Rectal smooth muscle tissue (tissue), 1 donor: ENCODE results near the gene NOD1.
"Not testable (repeated sequence)": the region's sequence is repeated elsewhere in the genome, so short reads cannot be mapped to it uniquely, and the experiment has no call there.

ENCODE experiments used
- H3K27ac ChIP-seq: one replicate; pipeline ENCODE4 v1.7.0; 2013; ENCODE audit warnings: low read depth, low read length, inconsistent platforms
- H3K27me3 ChIP-seq: one replicate; pipeline ENCODE4 v1.7.0; 2013; ENCODE audit warnings: low read length; ENCODE audit not compliant: control insufficient read depth, insufficient read depth
- H3K36me3 ChIP-seq: one replicate; pipeline ENCODE4 v1.7.0; 2013; ENCODE audit warnings: low read length; ENCODE audit not compliant: control insufficient read depth, insufficient read depth
- H3K4me1 ChIP-seq: one replicate; pipeline ENCODE4 v1.7.0; 2013; ENCODE audit warnings: low read length; ENCODE audit not compliant: control insufficient read depth, insufficient read depth
- H3K4me3 ChIP-seq: one replicate; pipeline ENCODE4 v1.7.0; 2013; ENCODE audit warnings: low read length
- H3K9ac ChIP-seq: one replicate; pipeline ENCODE4 v1.7.0; 2013; ENCODE audit warnings: low read length

Gene NOD1

DNA sequence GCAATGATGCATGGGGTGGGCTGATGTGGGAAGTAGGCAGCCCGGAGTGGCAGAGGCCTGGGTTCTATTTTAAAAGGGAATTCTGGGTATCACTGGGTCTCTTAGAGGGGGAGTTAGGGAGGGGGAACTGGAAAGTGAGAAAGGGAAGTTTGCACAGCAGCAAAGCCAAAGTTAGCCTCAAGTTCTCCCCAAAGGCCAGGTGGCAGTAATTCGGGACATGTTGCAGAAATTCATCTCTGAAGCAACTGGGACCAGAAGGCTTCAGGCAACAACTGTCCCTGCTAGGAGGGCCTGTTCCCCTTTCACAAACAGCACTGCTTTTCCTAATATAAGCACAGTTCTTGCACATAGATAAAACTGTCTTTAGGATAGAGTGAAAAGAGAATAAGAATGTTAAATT, 67.4 kb downstream of the NOD1 start:
- H3K27ac ChIP-seq: no peak overlapping the region
- no peaks in the 10 kb centered on the region for H3K4me1 ChIP-seq
- H3K27me3 ChIP-seq: no peaks in the 10 kb centered on the region
- no peaks in the 10 kb centered on the region for H3K36me3 ChIP-seq
- H3K9ac ChIP-seq: no peak overlapping the region
- H3K4me3 ChIP-seq: no peak overlapping the region

DNA sequence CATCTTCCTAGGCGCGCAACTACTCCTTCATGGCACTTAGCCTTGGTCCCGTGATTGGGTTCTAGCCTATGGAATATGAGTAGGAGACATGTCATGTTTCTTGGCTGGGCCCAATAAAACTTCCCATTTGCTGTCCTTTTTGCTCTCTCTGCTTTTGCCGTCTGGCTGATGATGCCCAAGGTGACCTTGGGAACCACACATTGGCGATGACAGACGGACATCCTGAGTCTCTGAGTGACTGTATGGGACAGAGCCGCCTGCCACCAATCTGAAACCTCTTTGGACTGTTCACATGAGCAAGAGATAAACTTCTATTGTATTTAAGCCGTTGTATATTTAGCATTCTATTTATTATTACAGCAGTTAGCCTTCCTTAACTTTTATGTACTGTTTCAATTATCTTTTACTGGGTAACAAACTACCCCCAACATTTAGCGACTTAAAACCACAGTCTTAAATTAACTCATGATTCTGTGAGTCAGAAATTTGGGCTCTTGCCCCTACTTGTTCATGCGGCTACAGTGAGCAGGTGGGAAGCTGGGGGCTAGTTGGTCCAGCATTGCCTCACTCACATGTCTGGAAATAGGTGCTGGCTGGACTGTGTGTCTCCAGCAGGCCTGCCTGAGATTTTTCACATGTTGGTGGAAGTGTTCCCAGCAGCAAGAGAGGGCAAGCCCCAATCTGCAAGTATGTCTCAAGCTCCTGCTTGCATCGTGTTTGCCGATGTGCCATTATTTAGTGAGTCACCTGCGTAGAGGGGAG, 71.7 kb downstream of the NOD1 start:
- Histone ChIP-seq H3K9ac (no peak overlapping the region), H3K4me1 (no peaks in the 10 kb centered on the region), H3K27ac (no peak overlapping the region), H3K36me3 (no peaks in the 10 kb centered on the region), H3K4me3 (no peak overlapping the region), H3K27me3 (no peaks in the 10 kb centered on the region)

- no peak overlapping the region for H3K9ac ChIP-seq
- H3K4me3 ChIP-seq: no peak overlapping the region
- H3K27ac ChIP-seq: no peak overlapping the region
- no peaks in the 10 kb centered on the region for H3K27me3 ChIP-seq
- H3K36me3 ChIP-seq: no peaks in the 10 kb centered on the region
- H3K4me1 ChIP-seq: no peaks in the 10 kb centered on the region
Measured at GRCh38 chr7:30405179-30405578, 73.4 kb downstream of the NOD1 start.

DNA sequence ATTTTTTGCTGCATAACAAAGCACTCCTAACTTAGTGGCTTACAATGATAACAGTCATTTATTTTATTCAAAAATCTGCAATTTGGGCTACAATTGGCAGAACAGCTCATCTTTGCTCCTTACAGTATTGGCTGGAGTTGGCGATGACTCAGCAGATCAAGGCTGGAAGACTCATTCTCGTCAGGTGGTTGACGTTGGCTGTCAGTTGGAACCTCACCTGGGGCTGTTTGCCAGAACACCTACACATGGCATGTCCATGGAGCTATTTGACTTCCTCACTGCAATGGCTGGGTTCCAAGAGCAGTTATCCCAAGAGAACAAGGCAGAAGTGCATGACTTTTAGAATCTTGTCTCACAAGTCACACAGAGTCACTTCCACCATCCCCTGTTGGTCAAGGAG, 75.1 kb downstream of the NOD1 start:
- no peaks in the 10 kb centered on the region for H3K4me1 ChIP-seq
- no peak overlapping the region for H3K4me3 ChIP-seq
- no peaks in the 10 kb centered on the region for H3K36me3 ChIP-seq
- H3K27ac ChIP-seq: no peak overlapping the region
- no peaks in the 10 kb centered on the region for H3K27me3 ChIP-seq
- H3K9ac ChIP-seq: no peak overlapping the region

DNA sequence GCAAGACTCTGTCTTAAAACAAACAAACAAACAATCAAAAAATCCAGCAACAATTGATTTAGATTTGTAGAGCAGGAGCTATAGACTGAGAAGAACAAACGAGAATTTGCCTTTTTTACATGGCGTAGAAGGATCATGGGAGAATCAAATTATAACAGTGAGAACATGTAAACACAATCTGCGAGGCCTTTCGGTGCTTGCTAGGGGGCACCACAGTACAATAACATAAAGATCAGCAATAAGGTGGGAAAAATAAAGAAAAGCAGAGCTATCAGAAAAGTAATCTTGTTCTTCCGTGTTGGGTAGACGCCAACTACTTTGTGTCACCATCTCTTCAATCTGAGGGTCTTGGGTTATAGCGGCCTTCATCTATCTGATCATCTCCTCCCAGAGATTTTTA, 82.2 kb downstream of the NOD1 start:
- no peaks in the 10 kb centered on the region for H3K4me1 ChIP-seq
- no peak overlapping the region for H3K27ac ChIP-seq
- H3K4me3 ChIP-seq: no peak overlapping the region
- H3K9ac ChIP-seq: no peak overlapping the region
- H3K27me3 ChIP-seq: no peaks in the 10 kb centered on the region
- H3K36me3 ChIP-seq: no peaks in the 10 kb centered on the region

DNA sequence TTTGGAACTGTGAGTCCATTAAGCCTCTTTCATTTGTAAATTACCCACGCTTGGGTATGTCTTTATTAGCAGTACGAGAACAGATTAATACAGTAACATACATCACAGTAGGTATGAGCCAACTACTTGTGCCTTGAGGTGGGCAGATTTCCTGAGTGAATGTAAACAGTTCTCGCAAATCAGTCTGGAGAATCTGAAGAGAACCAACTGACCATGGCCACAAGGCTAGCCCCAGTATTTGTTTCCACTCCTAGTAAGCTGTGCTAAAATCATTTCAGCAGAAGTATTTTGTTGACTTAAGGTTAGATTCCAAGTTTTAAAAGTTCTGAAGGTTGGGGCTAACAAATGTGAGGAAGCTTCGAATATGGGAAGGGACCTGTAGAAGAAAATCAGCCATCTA, 82.9 kb downstream of the NOD1 start:
- no peak overlapping the region for H3K9ac ChIP-seq
- H3K27ac ChIP-seq: no peak overlapping the region
- H3K36me3 ChIP-seq: no peaks in the 10 kb centered on the region
- H3K27me3 ChIP-seq: no peaks in the 10 kb centered on the region
- H3K4me3 ChIP-seq: no peak overlapping the region
- no peaks in the 10 kb centered on the region for H3K4me1 ChIP-seq

DNA sequence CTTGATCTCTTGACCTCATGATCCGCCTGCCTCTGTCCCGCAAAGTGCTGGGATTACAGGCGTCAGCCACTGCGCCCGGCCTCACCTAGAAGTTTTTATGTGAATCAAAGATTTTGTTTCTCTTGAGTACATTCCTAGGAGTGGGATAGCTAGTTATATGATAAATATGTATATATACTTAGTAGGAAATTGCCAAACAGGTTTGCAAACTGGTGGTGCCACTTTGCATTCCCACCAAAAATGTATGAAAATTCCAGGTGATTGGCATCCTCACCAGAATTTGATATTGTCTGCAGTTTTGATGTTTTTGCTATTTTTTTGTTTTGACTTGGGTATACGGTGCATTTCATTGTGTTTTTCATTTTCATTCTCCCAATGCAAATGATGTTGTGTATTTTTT, 86.8 kb downstream of the NOD1 start:
- no peaks in the 10 kb centered on the region for H3K36me3 ChIP-seq
- no peak overlapping the region for H3K9ac ChIP-seq
- H3K4me3 ChIP-seq: no peak overlapping the region
- H3K4me1 ChIP-seq: no peaks in the 10 kb centered on the region
- no peaks in the 10 kb centered on the region for H3K27me3 ChIP-seq
- no peak overlapping the region for H3K27ac ChIP-seq

DNA sequence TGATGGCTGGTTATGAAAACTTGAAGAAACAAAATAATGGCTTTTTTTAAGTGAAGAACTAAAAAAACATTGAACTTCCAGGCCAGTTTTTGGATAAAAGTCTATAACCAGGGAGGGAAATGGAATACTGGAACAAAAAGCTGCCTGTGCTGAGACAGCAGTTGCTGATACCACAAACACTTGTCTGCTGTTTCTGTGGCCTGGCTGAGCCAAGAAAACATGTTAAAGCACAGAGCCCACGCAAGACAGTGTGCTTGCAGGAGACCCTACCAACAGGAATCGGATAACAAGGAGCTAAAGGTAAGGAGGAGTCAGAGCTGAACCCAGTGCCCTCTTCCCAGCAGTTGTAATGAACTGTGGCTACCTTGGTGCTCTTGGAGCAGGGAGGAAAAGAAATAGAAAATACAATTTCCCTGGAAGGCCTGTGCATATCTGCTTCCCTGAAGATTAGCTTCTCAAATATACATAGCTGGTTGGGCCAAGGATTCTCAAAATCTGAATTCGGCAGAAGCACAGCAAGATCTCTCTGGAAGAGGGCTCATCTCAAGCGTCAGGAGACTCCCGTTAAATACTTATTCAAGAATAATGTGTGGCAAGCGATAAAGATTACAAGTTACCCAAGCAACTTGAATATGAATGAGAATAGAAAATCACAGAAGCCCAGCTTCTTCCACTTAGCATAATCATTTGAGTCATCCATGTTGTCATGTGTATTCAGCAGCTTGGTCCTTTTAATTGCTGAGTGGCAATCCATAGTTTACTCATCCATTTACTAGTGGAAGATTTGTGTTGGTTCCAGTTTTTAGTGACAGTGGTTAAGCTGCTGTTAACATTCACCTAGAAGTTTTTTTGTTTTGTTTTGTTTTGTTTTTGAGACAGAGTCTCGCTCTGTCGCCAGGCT, 87.6 kb downstream of the NOD1 start:
- Histone ChIP-seq H3K27ac (no peak overlapping the region), H3K4me1 (no peaks in the 10 kb centered on the region), H3K36me3 (no peaks in the 10 kb centered on the region), H3K27me3 (no peaks in the 10 kb centered on the region), H3K4me3 (no peak overlapping the region), H3K9ac (no peak overlapping the region)

DNA sequence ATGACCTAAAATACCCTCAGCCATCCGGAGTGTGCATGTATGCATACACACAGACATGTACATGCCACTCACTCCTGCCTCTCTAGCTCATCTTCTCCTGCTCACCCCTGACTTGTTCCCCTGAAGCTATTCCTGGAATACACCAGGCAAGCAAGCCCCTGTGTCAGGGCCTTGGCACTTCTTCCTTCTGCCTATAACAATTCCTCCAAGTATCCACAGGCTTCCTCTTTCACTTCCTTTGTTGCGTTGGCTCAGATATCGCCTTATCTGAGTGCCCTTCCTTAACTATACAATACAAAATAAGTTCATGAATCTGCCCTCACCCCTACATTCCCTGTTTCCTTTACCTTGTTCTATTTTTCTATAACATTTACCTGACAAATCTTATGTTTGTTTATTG, 88.8 kb downstream of the NOD1 start:
- no peak overlapping the region for H3K9ac ChIP-seq
- H3K27me3 ChIP-seq: no peaks in the 10 kb centered on the region
- H3K27ac ChIP-seq: no peak overlapping the region
- H3K4me3 ChIP-seq: no peak overlapping the region
- no peaks in the 10 kb centered on the region for H3K36me3 ChIP-seq
- H3K4me1 ChIP-seq: no peaks in the 10 kb centered on the region

DNA sequence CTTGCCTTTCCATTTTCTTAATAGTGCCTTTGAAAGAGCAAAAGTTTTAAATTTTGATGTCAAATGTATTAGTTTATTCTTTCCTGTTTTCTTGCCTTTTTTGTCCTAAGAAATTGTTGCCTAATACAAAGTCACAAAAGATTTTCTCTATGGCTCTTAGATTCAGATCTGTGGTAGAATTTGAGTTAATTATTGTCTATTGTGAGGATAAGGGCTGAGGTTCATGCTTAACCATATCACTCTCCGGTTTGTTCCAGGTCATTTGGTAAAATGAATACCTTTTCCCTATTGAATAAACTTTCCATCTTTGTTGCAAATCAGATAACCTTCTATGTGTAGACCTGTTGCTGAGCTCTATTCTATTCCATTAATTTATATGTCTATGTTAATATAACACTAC, 96.0 kb downstream of the NOD1 start:
- no peaks in the 10 kb centered on the region for H3K27me3 ChIP-seq
- no peak overlapping the region for H3K4me3 ChIP-seq
- H3K9ac ChIP-seq: no peak overlapping the region

GRCh38 chr7:30380824-30381223, 97.8 kb downstream of the NOD1 start:
- not testable (repeated sequence) for H3K27me3 ChIP-seq, H3K4me3 ChIP-seq, H3K4me1 ChIP-seq

More for the DNA sequence above, 96.0 kb downstream of the NOD1 start:
- Histone ChIP-seq H3K36me3 (no peaks in the 10 kb centered on the region), H3K4me1 (no peaks in the 10 kb centered on the region), H3K27ac (no peak overlapping the region)

DNA sequence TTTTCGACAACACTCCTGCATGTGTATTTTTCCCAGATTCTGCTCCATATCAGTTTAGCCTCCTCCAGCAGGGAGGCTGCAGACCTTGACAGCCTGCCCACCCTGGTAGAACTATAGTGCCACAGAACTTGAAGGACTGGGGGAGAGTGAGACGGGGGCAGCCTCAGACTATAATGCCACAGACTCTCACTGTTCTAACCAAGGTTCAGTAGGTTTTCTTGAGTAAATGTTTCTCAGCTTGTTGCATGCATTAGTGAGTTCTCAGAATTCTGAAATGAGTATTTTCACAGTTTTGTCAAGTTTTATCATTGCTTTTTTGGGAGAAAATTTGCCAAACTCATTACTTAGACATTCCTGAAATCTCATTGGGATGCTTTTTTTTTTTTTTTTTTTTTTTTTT, 98.3 kb downstream of the NOD1 start:
- H3K4me1 ChIP-seq: no peaks in the 10 kb centered on the region
- H3K36me3 ChIP-seq: no peaks in the 10 kb centered on the region
- no peak overlapping the region for H3K27ac ChIP-seq
- no peaks in the 10 kb centered on the region for H3K27me3 ChIP-seq
- H3K4me3 ChIP-seq: no peak overlapping the region
- H3K9ac ChIP-seq: no peak overlapping the region

More at GRCh38 chr7:30380824-30381223, 97.8 kb downstream of the NOD1 start:
- H3K36me3 ChIP-seq, H3K27ac ChIP-seq, H3K9ac ChIP-seq: not testable (repeated sequence)
